ENCODE measurements around the gene DCAF8. TPM values are rescaled to one million over a fixed set of nuclear protein-coding genes. Genes with fewer than 3 reads are reported as not detected.
"Not testable (repeated sequence)": the region's sequence is repeated elsewhere in the genome, so short reads cannot be mapped to it uniquely, and the experiment has no call there.

The DCAF8 gene
- total and polyA plus RNA-seq, 2 donors from 2014 or later: 69.6 to 136 TPM

DNA sequence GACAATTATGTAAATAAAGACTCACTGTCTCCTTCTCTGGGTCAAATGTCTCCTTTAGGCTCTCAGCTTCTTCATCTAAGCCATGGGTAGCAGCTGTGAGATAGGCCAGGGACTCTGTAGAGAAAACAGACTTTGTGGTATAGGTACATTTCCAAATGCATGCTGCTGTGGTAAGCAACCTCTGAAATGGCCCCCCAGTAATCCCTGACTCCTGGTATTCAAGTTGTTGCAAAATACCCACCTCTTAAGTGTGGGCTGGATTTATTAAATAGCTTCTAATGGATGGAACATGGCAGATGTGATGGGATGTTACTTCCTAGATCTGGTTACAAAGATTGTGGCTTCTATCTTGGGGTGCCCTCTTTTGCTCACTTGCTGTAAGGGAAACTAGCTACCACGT, 33.7 kb upstream of the DCAF8 start:
- H3K9ac ChIP-seq (ENCODE audit: low read length in 3 of 3): no peak overlapping the region
- H3K4me3 ChIP-seq (ENCODE audit: low read length in 3 of 3): no peak overlapping the region
- no peaks in the 10 kb centered on the region for H3K27me3 ChIP-seq (ENCODE audit: control insufficient read depth, insufficient read depth, low read length)
- H3K27ac ChIP-seq (ENCODE audit: low read depth in 2 of 2, low read length in 2 of 2): no peak overlapping the region
- FAIRE-seq (no peak), DNase-seq (no peak)
- H3K9me3 ChIP-seq (ENCODE audit: control insufficient read depth in 2 of 3, insufficient read depth in 1 of 3, low read length in 3 of 3): no peaks in the 10 kb centered on the region
- peaks cover 24 to 86% (median 72%) of the 10 kb centered on the region in 3 donors for H3K36me3 ChIP-seq (ENCODE audit: control insufficient read depth in 2 of 3, insufficient read depth in 3 of 3, low read length in 3 of 3)
- TF ChIP-seq, protein P1, sequence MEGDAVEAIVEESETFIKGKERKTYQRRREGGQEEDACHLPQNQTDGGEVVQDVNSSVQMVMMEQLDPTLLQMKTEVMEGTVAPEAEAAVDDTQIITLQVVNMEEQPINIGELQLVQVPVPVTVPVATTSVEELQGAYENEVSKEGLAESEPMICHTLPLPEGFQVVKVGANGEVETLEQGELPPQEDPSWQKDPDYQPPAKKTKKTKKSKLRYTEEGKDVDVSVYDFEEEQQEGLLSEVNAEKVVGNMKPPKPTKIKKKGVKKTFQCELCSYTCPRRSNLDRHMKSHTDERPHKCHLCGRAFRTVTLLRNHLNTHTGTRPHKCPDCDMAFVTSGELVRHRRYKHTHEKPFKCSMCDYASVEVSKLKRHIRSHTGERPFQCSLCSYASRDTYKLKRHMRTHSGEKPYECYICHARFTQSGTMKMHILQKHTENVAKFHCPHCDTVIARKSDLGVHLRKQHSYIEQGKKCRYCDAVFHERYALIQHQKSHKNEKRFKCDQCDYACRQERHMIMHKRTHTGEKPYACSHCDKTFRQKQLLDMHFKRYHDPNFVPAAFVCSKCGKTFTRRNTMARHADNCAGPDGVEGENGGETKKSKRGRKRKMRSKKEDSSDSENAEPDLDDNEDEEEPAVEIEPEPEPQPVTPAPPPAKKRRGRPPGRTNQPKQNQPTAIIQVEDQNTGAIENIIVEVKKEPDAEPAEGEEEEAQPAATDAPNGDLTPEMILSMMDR (IDR thresholded peaks at IDR 0.05; ENCODE audit: borderline replicate concordance, extremely low read depth, insufficient read depth): no peak
- intact Hi-C loops (cut with DNase I): loop anchor here (10.0 kb wide), 1 partner anchor 101 kb away; the partner anchor contains the start of gene CASQ1
- no peaks in the 10 kb centered on the region for H3K4me1 ChIP-seq (ENCODE audit: control insufficient read depth in 2 of 3, insufficient read depth in 2 of 3, low read depth in 1 of 3, low read length in 3 of 3)

DNA sequence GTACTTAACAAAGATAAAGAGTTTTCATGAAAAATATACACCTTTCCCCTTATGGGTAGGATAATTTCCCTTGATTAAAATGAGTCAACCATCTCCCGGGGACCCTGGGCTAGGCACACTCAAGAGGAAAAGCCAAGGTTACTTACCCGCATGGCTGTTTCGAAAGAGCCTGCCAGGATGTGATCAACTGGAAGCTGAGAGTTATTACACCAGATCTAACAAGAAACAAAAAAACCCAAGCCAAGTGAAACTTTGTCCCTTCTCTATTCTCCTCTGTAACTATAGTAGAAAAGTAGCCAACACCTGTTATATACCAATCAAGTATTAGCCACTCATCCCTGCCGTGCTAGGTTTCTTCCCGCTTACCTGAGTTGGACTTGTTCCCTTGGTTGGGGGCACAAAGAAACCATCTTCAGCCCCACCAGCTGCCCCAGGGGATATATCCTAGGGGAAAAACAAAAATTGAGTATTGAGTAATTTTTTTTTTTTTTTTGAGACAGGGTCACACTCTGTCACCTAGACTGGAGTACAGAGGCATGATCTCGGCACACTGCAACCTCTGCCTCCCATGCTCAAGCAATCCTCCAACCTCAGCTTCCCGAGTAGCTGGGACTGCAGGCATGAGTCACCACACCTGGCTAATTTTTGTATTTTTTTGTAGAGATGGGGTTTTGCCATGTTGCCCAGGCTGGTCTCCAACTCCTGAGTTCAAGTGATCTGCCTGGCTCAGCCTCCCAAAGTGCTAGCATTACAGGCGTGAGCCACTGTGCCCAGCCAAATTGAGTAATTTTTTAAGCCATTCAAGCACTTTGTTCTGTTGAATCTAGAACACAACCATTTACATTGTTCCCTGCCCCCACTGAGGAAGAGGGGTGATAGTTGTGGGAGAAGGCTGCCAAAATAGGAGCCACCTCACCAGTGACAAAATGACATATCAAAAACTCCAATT, 30.9 kb upstream of the DCAF8 start:
- Histone ChIP-seq H3K27ac (ENCODE audit: low read depth in 2 of 2, low read length in 2 of 2) (no peak overlapping the region), H3K27me3 (ENCODE audit: control insufficient read depth, insufficient read depth, low read length) (no peaks in the 10 kb centered on the region), H3K36me3 (ENCODE audit: control insufficient read depth in 2 of 3, insufficient read depth in 3 of 3, low read length in 3 of 3) (peaks cover 30 to 89% (median 75%) of the 10 kb centered on the region in 3 donors), H3K9ac (ENCODE audit: low read length in 3 of 3) (no peak overlapping the region), H3K4me1 (ENCODE audit: control insufficient read depth in 2 of 3, insufficient read depth in 2 of 3, low read depth in 1 of 3, low read length in 3 of 3) (no peaks in the 10 kb centered on the region), H3K4me3 (ENCODE audit: low read length in 3 of 3) (no peak overlapping the region), H3K9me3 (ENCODE audit: control insufficient read depth in 2 of 3, insufficient read depth in 1 of 3, low read length in 3 of 3) (no peaks in the 10 kb centered on the region)
- FAIRE-seq (no peak), DNase-seq (no peak)
- intact Hi-C loops (cut with DNase I): loop anchor here (10.0 kb wide), 1 partner anchor 98 kb away; the partner anchor contains the start of gene CASQ1
- TF ChIP-seq, protein P1 (IDR thresholded peaks at IDR 0.05; ENCODE audit: borderline replicate concordance, extremely low read depth, insufficient read depth): no peak

DNA sequence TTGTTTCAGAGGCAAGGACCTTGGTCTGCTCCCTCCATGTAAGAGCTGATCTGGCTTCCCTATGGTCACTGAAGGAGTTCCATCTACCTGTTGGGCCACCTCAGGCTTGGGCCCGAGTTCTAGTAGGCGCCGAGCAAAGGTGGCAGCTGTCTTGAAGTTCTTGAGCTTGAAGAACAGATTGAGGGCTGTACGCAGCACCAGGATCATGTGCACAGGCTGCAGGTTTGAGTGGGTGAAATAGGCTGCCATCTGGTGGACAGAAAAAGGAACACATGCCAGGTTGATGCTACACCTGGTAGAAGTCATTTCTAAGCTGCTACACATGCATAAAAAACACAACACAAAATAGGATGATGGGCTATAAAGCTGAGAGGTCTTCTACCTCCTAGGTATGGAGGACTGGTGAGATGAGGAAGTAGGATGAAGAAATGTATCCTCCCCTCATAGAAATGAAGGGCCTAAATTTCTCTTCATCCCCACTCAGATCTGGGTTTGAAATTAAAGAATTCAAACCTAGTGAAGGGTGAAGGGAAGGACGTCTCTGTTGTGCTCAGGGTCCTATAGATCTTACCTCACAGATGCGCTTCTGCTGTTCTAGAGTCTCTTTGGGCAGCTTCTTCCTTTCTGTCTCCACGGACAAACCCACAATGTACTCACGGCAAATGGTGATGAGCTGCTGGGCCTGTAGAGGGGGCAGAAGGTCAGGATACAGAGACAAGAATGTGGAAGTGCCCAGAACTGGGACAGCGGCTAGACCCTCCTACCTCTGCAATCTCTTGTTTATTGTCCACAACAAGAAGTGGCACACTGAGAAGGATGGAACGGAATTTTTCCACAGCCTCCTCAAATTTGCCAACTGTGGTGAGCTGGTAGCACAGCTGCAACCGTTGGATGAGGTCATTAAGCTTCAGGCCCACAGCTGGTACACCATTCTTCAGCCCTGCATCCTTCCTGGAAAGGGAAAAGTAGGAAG, 29.2 kb upstream of the DCAF8 start:
- Histone ChIP-seq H3K4me1 (ENCODE audit: control insufficient read depth in 2 of 3, insufficient read depth in 2 of 3, low read depth in 1 of 3, low read length in 3 of 3) (no peaks in the 10 kb centered on the region), H3K27me3 (ENCODE audit: control insufficient read depth, insufficient read depth, low read length) (no peaks in the 10 kb centered on the region), H3K36me3 (ENCODE audit: control insufficient read depth in 2 of 3, insufficient read depth in 3 of 3, low read length in 3 of 3) (peaks cover 24 to 73% (median 63%) of the 10 kb centered on the region in 3 donors), H3K9ac (ENCODE audit: low read length in 3 of 3) (no peak overlapping the region), H3K9me3 (ENCODE audit: control insufficient read depth in 2 of 3, insufficient read depth in 1 of 3, low read length in 3 of 3) (no peaks in the 10 kb centered on the region), H3K4me3 (ENCODE audit: low read length in 3 of 3) (no peak overlapping the region), H3K27ac (ENCODE audit: low read depth in 2 of 2, low read length in 2 of 2) (no peak overlapping the region)
- TF ChIP-seq, protein P1 (IDR thresholded peaks at IDR 0.05; ENCODE audit: borderline replicate concordance, extremely low read depth, insufficient read depth): peak; percentile 84
- FAIRE-seq: no peak
- DNase-seq: peak; percentile 61 to 84 (median 76)
- intact Hi-C loops (cut with DNase I): loop anchor here (10.0 kb wide), 1 partner anchor 97 kb away; the partner anchor contains the start of gene CASQ1

DNA sequence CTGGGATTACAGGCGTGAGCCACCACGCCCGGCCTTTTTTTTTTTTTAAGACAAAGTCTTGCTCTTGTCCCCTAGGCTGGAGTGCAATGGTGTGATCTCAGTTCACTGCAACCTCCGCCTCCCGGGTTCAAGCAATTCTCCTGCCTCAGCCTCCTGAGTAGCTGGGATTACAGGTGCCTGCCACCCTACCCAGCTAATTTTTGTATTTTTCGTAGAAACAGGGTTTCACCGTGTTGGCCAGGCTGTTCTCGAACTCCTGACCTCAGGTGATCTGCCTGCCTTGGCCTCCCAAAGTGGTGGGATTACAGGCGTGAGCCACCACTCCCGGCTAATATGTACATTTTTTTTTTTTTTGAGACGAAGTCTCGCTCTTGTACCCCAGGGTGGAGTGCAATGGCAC, 25.4 kb upstream of the DCAF8 start:
- H3K27me3 ChIP-seq (ENCODE audit: control insufficient read depth, insufficient read depth, low read length); intact Hi-C loops (cut with DNase I); FAIRE-seq: not testable (repeated sequence)

More for the DNA sequence above, 25.4 kb upstream of the DCAF8 start:
- not testable (repeated sequence) for H3K9me3 ChIP-seq (ENCODE audit: control insufficient read depth in 2 of 3, insufficient read depth in 1 of 3, low read length in 3 of 3); H3K4me3 ChIP-seq (ENCODE audit: low read length in 3 of 3); H3K27ac ChIP-seq (ENCODE audit: low read depth in 2 of 2, low read length in 2 of 2); DNase-seq; H3K9ac ChIP-seq (ENCODE audit: low read length in 3 of 3)
- H3K4me1 ChIP-seq (ENCODE audit: control insufficient read depth in 2 of 3, insufficient read depth in 2 of 3, low read depth in 1 of 3, low read length in 3 of 3): peaks cover 2 to 12% (median 7%) of the 10 kb centered on the region in 3 donors
- peaks cover 19 to 35% (median 26%) of the 10 kb centered on the region in 3 donors for H3K36me3 ChIP-seq (ENCODE audit: control insufficient read depth in 2 of 3, insufficient read depth in 3 of 3, low read length in 3 of 3)

All from kidney (tissue), 14 donors.